Activated T-cell treated with anti-CD3 and anti-CD28 coated beads for 48 hours (primary cell): ENCODE data around the gene VCAN.

ENCODE experiments used
- DNase-seq: peaks from one replicate; pipeline ENCODE4 v3.0.0-alpha.2; 2020; ENCODE audit warnings: low read depth

Gene VCAN

DNA sequence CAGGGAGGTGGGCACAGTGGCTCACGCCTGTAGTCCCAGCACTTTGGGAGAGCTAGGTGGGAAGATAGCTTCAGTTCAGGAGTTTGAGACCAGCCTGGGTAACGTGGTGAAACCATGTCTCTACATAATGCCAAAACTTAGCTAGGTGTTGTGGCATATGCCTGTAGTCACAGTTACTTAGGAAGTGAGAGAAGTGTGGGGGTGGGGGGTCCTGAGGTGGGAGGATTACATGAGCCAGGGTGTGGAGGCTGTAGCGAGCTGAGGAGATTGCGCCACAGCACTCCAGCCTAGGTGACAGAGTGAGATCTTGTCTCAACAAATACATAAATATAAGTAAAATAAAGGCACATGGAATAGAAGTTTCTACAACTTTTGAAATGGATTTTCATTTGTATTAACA is 23.1 kb downstream of the VCAN start:
- no peak for DNase-seq

DNA sequence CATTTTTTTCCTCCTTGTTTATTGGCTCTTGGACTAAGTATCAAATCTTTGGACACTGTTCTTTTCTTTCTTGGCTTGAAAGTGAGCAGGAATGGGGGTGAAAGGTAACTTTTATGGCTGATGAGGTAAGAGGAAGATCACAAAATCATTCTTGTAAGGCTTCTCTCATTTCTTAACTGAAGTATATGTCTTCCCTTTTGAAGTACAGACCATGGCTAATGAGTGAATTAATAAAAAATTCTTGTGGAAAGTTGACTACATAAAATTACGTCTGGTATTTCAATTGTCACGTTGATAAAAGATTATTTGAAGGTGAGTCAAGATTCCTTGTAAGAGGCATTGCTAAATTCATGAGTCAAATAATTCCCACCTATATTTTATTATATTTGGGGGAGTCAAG is 25.1 kb downstream of the VCAN start:
- no peak for DNase-seq

GRCh38 chr5:83498585-83498984 is 27.0 kb downstream of the VCAN start:
- no peak for DNase-seq

- no peak for DNase-seq
These were observed 32.1 kb downstream of the VCAN start for GRCh38 chr5:83503662-83504061.

- DNase-seq: no peak
These were observed 35.9 kb downstream of the VCAN start for GRCh38 chr5:83507431-83507830.

DNA sequence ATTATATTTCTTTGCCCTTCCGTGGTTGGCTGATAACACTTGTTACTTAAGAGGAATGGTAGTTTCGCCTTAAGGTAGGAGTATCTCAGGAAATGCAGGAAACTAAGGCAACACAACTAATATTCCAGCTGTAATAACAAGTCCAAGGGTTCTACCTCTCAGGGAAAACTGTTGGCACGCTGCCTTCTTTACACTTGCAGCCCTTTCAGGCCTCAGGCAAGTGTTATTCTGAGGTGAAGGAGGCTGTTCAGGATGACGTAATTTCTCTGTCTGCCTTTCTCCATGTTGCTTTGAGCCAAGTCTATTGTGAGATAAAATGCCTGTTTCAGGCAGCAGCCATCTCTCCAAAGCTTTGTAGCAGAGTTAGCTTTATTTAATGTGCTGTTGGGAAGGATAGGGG is 38.0 kb downstream of the VCAN start:
- DNase-seq: no peak

GRCh38 chr5:83510260-83510659 is 38.7 kb downstream of the VCAN start:
- no peak for DNase-seq

DNA sequence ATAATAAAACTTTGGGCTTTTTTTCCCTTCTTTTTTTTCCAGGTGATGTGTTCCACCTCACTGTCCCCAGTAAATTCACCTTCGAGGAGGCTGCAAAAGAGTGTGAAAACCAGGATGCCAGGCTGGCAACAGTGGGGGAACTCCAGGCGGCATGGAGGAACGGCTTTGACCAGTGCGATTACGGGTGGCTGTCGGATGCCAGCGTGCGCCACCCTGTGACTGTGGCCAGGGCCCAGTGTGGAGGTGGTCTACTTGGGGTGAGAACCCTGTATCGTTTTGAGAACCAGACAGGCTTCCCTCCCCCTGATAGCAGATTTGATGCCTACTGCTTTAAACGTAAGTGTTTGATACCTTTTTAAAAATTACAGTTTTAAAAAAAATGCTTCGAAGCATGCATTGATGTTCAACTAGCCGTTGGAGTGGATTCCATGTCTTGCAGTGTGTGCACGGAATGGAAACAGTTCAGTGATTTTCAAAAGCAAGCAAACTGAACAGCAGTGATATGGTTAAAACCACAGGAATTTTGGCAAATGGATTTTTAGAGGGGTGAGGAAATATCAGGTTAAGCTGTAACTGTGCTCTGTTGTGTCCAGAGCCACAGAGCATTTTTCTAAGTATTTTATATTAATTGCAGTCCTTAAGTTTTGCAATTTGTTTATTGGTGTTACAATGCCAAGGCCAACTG is 40.7 kb downstream of the VCAN start:
- no peak for DNase-seq

DNA sequence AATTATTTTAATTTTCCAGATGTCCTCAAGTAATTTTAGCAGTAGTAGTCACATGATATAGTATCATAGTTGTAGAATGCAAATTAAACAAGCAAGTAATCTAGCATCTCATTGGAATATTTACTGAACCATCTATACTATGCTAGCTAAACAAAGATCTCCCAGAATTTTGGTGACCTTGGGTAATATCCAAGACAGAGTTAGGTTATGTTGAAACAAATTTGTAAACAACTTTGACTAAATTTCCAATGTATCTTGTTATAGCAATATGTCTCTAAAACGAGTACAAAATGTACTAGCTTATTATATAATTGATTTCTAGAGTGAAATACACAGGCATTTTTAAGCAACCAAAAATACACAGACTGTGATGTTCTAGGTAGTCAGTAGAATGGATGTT is 41.5 kb downstream of the VCAN start:
- DNase-seq: no peak

- DNase-seq: no peak
These were observed 41.9 kb downstream of the VCAN start for GRCh38 chr5:83513491-83513890.

- no peak for DNase-seq
These were observed 44.8 kb downstream of the VCAN start for GRCh38 chr5:83516377-83516776.

GRCh38 chr5:83517072-83517687 is 45.6 kb downstream of the VCAN start:
- no peak for DNase-seq

DNA sequence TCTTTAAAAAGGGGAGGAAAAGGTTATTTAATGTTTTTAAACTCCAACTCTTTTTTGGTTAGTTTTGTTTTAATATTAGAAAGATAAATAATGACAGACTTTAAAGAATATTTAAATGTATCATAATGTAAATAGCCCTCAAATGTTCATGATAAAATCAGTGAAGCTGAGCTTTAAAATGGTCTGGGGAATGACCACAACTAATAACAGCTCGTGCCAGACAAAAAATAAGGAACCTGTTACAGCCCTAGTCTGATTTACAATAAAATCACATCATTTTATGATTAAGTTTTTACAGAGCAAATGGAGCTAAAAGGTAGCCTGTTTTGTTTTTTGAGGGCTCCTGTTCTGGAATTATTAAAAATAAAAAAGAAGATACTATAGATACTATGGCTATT is 46.1 kb downstream of the VCAN start:
- DNase-seq: no peak

DNA sequence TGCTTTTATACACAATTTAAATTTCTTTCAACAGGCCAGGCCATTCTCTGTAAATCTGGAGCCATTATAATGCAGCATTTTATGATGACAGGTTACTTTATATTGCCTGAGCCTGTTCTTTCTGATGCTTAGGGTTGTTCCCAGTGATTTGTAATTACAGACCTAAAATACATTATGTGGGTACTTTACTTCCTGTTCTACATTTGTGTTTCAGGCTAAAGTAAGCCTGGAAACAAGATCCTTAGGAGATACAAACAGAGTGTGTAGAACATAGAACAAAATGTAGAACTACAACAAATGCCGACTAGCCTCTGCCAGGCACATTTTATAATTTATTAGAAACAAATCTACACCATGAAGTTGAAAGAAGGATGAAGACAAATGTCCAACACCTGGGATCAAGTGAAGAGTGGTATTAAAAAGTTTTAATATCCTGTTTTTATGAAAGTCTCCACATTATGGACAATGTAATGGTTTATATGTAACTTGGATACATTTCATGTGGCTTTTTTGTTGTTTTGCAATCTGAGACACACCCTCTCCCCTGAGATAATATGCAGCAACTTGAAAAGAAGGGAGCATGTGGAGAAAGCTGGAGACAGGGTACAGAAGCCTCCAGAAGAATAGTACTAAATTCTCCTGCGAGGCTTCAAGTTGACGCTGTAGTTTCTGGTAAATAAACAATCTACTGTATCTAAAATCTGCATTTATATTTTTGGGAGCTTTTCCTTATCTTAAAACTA is 46.9 kb downstream of the VCAN start:
- no peak for DNase-seq

DNA sequence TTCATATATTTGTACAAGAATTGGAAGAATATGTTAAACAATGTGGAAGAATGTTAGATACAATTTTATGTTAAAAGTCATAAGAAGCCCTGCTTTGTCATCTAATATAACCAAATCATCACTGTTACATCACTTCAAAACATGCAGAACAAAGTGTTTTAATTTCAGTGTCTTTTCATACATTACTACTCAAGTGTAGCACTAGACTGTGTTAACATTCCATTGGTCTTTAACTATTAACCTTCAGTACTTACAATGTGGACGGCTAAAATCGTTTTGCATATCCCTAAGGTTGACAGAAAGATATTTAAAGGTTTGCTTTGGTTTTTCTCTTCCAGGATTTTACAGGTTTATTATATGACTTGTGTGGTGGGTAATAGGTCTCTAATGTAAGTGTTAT is 50.9 kb downstream of the VCAN start:
- no peak for DNase-seq

GRCh38 chr5:83523929-83524328 is 52.4 kb downstream of the VCAN start:
- no peak for DNase-seq

- DNase-seq: no peak
These were observed 52.8 kb downstream of the VCAN start for GRCh38 chr5:83524345-83524744.

GRCh38 chr5:83524991-83525390 is 53.4 kb downstream of the VCAN start:
- no peak for DNase-seq

DNA sequence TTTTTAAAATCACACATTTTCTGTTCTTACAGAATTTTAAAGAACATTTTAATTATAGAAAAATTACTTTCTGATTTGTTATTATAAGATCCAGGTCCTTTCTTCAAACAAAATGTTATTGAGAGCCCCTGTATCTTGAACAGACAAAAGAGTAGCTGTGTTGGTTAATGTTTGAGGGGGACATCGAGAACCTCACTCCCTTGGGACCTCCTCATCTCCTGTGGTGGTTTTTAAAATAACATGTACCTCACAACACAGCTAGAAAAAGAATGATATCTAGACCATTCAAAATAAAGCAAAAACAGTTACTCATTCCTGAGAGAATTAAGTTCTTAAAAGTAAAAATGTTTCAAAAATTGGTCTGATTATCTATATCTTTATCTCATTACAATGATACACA is 54.7 kb downstream of the VCAN start:
- no peak for DNase-seq

- DNase-seq: no peak
These were observed 55.7 kb downstream of the VCAN start for GRCh38 chr5:83527221-83527620.

GRCh38 chr5:83527722-83528438 is 56.3 kb downstream of the VCAN start:
- DNase-seq: no peak

DNA sequence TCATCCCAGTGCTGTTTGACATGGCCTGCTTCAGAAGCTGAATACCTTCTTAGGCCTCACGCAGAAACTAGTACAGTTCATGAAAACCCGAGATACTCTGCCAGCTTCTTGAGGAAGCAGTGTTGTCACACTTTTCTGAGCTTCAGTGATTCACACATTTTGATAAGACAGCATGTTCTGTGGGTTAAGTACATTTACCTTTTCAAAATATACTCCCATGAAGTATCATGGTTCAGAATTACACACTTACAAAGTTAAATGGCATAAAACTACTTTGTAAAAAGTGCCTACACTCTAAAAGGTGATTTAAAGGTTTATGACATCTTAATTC is 56.9 kb downstream of the VCAN start:
- no peak for DNase-seq

- DNase-seq: no peak
These were observed 58.6 kb downstream of the VCAN start for GRCh38 chr5:83530193-83530592.
